HepG2 (cell line): ENCODE results near the gene VSTM5. TPM values are rescaled to one million over a fixed set of nuclear protein-coding genes. Genes with fewer than 3 reads are reported as not detected.

Source experiments
- ATAC-seq: fragments of 200-7000 bp; cut with Tn5 transposase; 3 replicates; pipeline ENCODE4 v1.9.1; 2020; ENCODE audit warnings: mild to moderate bottlenecking, moderate library complexity
- BruUV-seq: library from RNA; stranded (reverse); fragments of 400-500 nt; replicated peaks from 2 replicates; lab custom pipeline; 2021; lab: Mats Ljungman, UMichigan
- CTCF ChIA-PET: fragments of 300-600 bp; formaldehyde crosslinking; extraction: SDS; loops from one replicate; lab custom pipeline; 2021; ENCODE audit warnings: low total read pairs, inconsistent platforms, low intra/inter-chr PET ratio; lab: Yijun Ruan, JAX
- POLR2A ChIA-PET: fragments of 350-600 bp; sonication (Branson Sonifier 250); formaldehyde crosslinking; loops from one replicate; lab custom pipeline; 2020; ENCODE audit warnings: antibody characterized with exemption, inconsistent platforms; lab: Yijun Ruan, JAX
- DNase-seq: peaks from one replicate; pipeline ENCODE4 v3.0.0-alpha.2; 2015; ENCODE audit warnings: low spot score
- FAIRE-seq: peaks from 3 replicates; lab custom pipeline; 2011; peaks lifted over from hg19 to GRCh38; lab: Jason Lieb, UNC
- H2AFZ ChIP-seq: one replicate; pipeline ENCODE4 v1.6.1; 2011; ENCODE audit warnings: low read length, inconsistent platforms
- H3K27ac ChIP-seq: fragments of 300-600 bp; 3 replicates; pipeline ENCODE4 v1.8.0; 2011; ENCODE audit warnings: mixed run types, mild to moderate bottlenecking, mixed read lengths, low read length, inconsistent platforms; ENCODE audit not compliant: insufficient read depth; ENCODE audit errors: extremely low read length
- H3K27me3 ChIP-seq, 2 experiments: fragments of 200-600 bp in 1 of 2; 2 replicates in 1 of 2; 3 replicates in 1 of 2; pipeline versions ENCODE4 v1.6.0 to v1.8.0; 2011; ENCODE audit warnings: low read length in 2 of 2, mild to moderate bottlenecking in 2 of 2, moderate library complexity in 2 of 2, inconsistent platforms in 1 of 2; ENCODE audit not compliant: insufficient read depth in 2 of 2, control insufficient read depth in 1 of 2
- H3K36me3 ChIP-seq, 2 experiments: fragments of 200-600 bp in 1 of 2; replicated peaks in 1 of 2; 2 replicates in 1 of 2; 3 replicates in 1 of 2; pipeline versions ENCODE4 v1.5.1 to v1.8.0; 2011; ENCODE audit warnings: low read length in 2 of 2, inconsistent platforms in 1 of 2; ENCODE audit not compliant: insufficient read depth in 2 of 2, control insufficient read depth in 1 of 2
- H3K4me1 ChIP-seq: 2 replicates; pipeline ENCODE4 v1.5.1; 2012; ENCODE audit warnings: low read length, inconsistent platforms; ENCODE audit not compliant: insufficient read depth
- H3K4me2 ChIP-seq: 2 replicates; pipeline ENCODE4 v1.6.0; 2011; ENCODE audit warnings: low read depth, low read length, inconsistent platforms
- H3K4me3 ChIP-seq, 3 experiments: fragments of 200-600 bp in 1 of 3; sonication (generic), shearing (Covaris generic) in 1 of 3; replicated peaks in 1 of 3; 2 replicates each; pipeline ENCODE4 v1.5.1; 2011 to 2016; ENCODE audit warnings: low read length in 3 of 3, inconsistent platforms in 2 of 3, low read depth in 2 of 3, mild to moderate bottlenecking in 2 of 3, control low read depth in 1 of 3, mixed read lengths in 1 of 3; ENCODE audit not compliant: insufficient read depth in 1 of 3
- H3K79me2 ChIP-seq: one replicate; pipeline ENCODE4 v1.6.1; 2011; ENCODE audit warnings: low read length, inconsistent platforms; ENCODE audit not compliant: insufficient read depth
- H3K9ac ChIP-seq: 2 replicates; pipeline ENCODE4 v1.6.0; 2011; ENCODE audit warnings: mild to moderate bottlenecking, low read depth, low read length, inconsistent platforms; ENCODE audit not compliant: insufficient read depth
- H3K9me3 ChIP-seq: 2 replicates; pipeline ENCODE4 v1.5.1; 2012; ENCODE audit warnings: mild to moderate bottlenecking, low read length
- H4K20me1 ChIP-seq: 2 replicates; pipeline ENCODE4 v1.6.0; 2011; ENCODE audit warnings: inconsistent platforms, mild to moderate bottlenecking, low read length, moderate library complexity; ENCODE audit not compliant: insufficient read depth
- DR1 ChIP-seq: sonication (generic); formaldehyde crosslinking; IDR thresholded peaks from 2 replicates; pipeline ENCODE4 v1.8.0; 2021; ENCODE audit warnings: mild to moderate bottlenecking, missing genetic modification reagents, inconsistent platforms
- FOXC1 ChIP-seq: sonication (generic); formaldehyde crosslinking; IDR thresholded peaks from 2 replicates; pipeline ENCODE4 v1.8.0; 2022; ENCODE audit warnings: mild to moderate bottlenecking, missing genetic modification reagents, borderline replicate concordance
- ISX ChIP-seq: sonication (generic); formaldehyde crosslinking; conservative IDR thresholded peaks from 2 replicates; pipeline ENCODE4 v1.5.0; 2020; ENCODE audit warnings: missing genetic modification reagents
- KDM4B ChIP-seq: sonication (generic); formaldehyde crosslinking; IDR thresholded peaks from 2 replicates; pipeline ENCODE4 v1.4.0; 2020; ENCODE audit warnings: missing genetic modification reagents
- KMT2A ChIP-seq: sonication (generic); formaldehyde crosslinking; IDR thresholded peaks from 2 replicates; pipeline ENCODE4 v1.4.0; 2020; ENCODE audit warnings: missing genetic modification reagents
- MYNN ChIP-seq: sonication (generic); formaldehyde crosslinking; IDR thresholded peaks from 2 replicates; pipeline ENCODE4 v1.4.0; 2020; ENCODE audit warnings: mild to moderate bottlenecking, low read depth, missing genetic modification reagents
- WGBS: methylation state at CpG from one replicate; pipeline ENCODE4 v1.1.6; 2017; ENCODE audit warnings: low lambda C conversion rate; 5-methylcytosine and 5-hydroxymethylcytosine counted together
- in situ Hi-C: cut with HindIII; loops from 2 replicates; pipeline ENCODE4 v1.10.0; 2017; ENCODE audit warnings: low pct_unique_long_range_greater_than_20kb; ENCODE audit not compliant: extremely low pct_ligation_motif_present
- intact Hi-C: fragments of 100-400 bp; cut with micrococcal nuclease; formaldehyde crosslinking; loops from one replicate; pipeline ENCODE4 v1.10.0; 2022; ENCODE audit not compliant: unreplicated experiment
- polyA plus RNA-seq, 8 experiments: library from polyadenylated mRNA; depleted of rRNA in 3 of 8; stranded (reverse) in 7 of 8; unstranded in 1 of 8; fragments of >200 nt; fragmentation: Illumina TruSeq in 4 of 8; extraction: Trizol in 4 of 8; gene quantifications; 2 replicates each; pipeline versions ENCODE4 v1.2.1 to v1.2.3, GENCODE V29; 2011 to 2016; ENCODE audit warnings: low read depth in 4 of 8, missing spikeins in 1 of 8, mixed read lengths in 1 of 8; ENCODE audit not compliant: insufficient read depth in 1 of 8
- total RNA-seq, 5 experiments: library from RNA; depleted of rRNA; stranded (reverse); fragments of >200 nt; fragmentation: Illumina TruSeq; extraction: Trizol; gene quantifications; 2 replicates each; pipeline ENCODE4 v1.2.3, GENCODE V29; 2016; ENCODE audit warnings: low read depth in 1 of 5
- TF ChIP-seq, protein P1 (sequence below): IDR thresholded peaks from 2 replicates; pipeline ENCODE4 v1.6.1; 2016; ENCODE audit warnings: missing biosample characterization, missing genetic modification reagents, low read depth
- TF ChIP-seq, protein P2 (sequence below): IDR thresholded peaks from 2 replicates; pipeline ENCODE4 v1.6.1; 2016; ENCODE audit warnings: low read depth

The VSTM5 gene
- total and polyA plus RNA-seq, 2 of the 13 experiments (the other 11 are each of a cell fraction or from before 2014, with no cell fraction given) = not detected

GRCh38 chr11:93846411-93846810 is 4.0 kb downstream of the VSTM5 start (continued):
- TF ChIP-seq, protein P1, sequence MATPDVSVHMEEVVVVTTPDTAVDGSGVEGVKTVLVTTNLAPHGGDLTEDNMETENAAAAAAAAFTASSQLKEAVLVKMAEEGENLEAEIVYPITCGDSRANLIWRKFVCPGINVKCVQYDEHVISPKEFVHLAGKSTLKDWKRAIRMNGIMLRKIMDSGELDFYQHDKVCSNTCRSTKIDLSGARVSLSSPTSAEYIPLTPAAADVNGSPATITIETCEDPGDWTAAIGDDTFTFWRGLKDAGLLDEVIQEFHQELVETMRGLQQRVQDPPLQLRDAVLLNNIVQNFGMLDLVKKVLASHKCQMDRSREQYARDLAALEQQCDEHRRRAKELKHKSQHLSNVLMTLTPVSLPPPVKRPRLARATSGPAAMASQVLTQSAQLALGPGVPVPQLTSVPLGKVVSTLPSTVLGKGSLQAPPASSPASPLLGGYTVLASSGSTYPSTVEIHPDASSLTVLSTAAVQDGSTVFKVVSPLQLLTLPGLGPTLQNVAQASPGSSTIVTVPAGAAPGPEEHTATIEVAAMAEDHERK (CRISPR knock-in tag) = no peak
- TF ChIP-seq FOXC1 (CRISPR knock-in tag) (no peak), DR1 (CRISPR knock-in tag) (no peak), KMT2A (CRISPR knock-in tag) (no peak), ISX (no peak), KDM4B (CRISPR knock-in tag) (no peak)

DNA sequence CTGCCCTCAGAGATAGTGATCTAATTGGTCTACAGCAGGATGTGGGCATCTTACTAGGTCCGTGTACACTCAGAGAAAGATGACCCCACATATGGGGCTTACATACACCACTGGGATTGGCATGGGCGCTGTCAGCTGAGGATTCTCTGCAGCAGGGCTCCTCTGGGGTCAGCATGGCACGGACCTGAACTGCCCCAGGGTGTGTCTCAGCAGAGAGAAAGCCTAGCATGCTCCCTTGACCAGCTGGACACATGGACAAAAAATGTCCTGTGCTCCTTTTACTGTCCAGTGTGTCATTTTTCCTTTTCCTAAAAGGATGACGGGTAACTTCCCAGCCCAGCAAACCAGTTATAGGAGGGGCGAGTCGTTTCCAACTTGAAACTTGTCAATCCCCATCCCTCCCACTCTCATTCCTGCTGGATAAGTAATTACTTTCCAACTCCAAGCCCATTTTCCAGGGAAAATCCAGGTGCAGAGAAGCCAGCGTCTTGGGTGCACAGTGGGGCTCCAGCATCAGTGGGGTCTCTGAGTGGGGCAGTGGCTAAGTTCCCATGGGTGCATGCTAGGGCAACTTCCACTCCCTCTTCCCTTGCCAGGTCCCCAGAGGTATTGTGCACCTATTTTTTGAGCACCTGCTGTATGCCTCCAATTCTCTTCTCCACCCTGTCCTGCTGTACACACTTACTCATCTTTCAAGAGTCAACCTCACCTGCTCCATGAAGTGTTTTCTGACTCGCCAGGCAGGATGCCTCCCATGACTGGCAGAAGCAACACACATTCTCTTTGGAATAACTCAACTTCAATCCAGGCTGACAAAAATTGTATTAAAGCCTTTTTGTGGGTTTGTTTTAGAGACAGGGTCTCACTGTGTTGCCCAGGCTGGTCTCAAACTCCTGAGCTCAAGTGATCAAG is 5.0 kb downstream of the VSTM5 start:
- ChIA-PET POLR2A (no interaction called here), CTCF (no interaction called here)
- Histone ChIP-seq H4K20me1 (no peaks in the 10 kb centered on the region), H3K4me3 (no peak overlapping the region), H3K27me3 (peaks cover 4 to 41% of the 10 kb centered on the region in 2 experiments; a peak in 4 of 5 replicates), H3K9ac (no peak overlapping the region), H3K36me3 (no peaks in the 10 kb centered on the region), H3K4me1 (peaks cover 15% of the 10 kb centered on the region), H3K4me2 (no peak overlapping the region), H2AFZ (no peak overlapping the region), H3K9me3 (no peaks in the 10 kb centered on the region), H3K79me2 (no peaks in the 10 kb centered on the region), H3K27ac (no peak overlapping the region)
- ATAC-seq (no peak), FAIRE-seq (no peak), DNase-seq (no peak)
- intact Hi-C loops = no loop called here
- TF ChIP-seq, protein P2, sequence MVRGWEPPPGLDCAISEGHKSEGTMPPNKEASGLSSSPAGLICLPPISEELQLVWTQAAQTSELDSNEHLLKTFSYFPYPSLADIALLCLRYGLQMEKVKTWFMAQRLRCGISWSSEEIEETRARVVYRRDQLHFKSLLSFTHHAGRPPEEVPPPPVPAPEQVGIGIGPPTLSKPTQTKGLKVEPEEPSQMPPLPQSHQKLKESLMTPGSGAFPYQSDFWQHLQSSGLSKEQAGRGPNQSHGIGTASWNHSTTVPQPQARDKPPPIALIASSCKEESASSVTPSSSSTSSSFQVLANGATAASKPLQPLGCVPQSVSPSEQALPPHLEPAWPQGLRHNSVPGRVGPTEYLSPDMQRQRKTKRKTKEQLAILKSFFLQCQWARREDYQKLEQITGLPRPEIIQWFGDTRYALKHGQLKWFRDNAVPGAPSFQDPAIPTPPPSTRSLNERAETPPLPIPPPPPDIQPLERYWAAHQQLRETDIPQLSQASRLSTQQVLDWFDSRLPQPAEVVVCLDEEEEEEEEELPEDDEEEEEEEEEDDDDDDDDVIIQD (CRISPR knock-in tag) = no peak
- no peak for TF ChIP-seq MYNN (CRISPR knock-in tag)
- 26% methylated on average over 8 of the region's 8 CpGs for WGBS
- BruUV-seq = no TSS peak
- in situ Hi-C loops = no loop called here
